Occipital lobe (tissue), 2 donors: ENCODE results near the gene PCDHA10. TPM values are rescaled to one million over a fixed set of nuclear protein-coding genes. Genes with fewer than 3 reads are reported as not detected.
"Not testable (repeated sequence)": the region's sequence is repeated elsewhere in the genome, so short reads cannot be mapped to it uniquely, and the experiment has no call there.

ENCODE experiments used
- DNase-seq: peaks from one replicate; lab custom pipeline; 2025; lab: John Stamatoyannopoulos, UW
- total RNA-seq: library from RNA; depleted of rRNA; stranded (reverse); fragments of >200 nt; gene quantifications from one replicate; pipeline ENCODE4 v1.2.3, GENCODE V29; 2014

PCDHA10 gene
- total RNA-seq, 1 donor from 2014 or later, result 20.3 TPM

GRCh38 chr5:140842798-140843733, 12.6 kb upstream of the PCDHA10 start:
- DNase-seq, result no peak

- not testable (repeated sequence) for DNase-seq
Observed at GRCh38 chr5:140848139-140849102, 7.3 kb upstream of the PCDHA10 start, which contains the start of gene PCDHA9. PCDHA9 (plus strand) TSS chr5:140848382; CDS start chr5:140848496, 114 bp downstream.

- DNase-seq, result not testable (repeated sequence)
Observed at GRCh38 chr5:140849831-140850634, 5.7 kb upstream of the PCDHA10 start.

GRCh38 chr5:140857177-140857986, 1.7 kb downstream of the PCDHA10 start:
- DNase-seq, result no peak

GRCh38 chr5:140857987-140858240, 2.2 kb downstream of the PCDHA10 start:
- no peak for DNase-seq

GRCh38 chr5:140862441-140863295, 7.0 kb downstream of the PCDHA10 start:
- DNase-seq, result no peak

- no peak for DNase-seq
Observed at GRCh38 chr5:140868721-140869554, 13.2 kb downstream of the PCDHA10 start, which contains the start of gene PCDHA11. PCDHA11 (plus strand) TSS chr5:140868957; CDS start chr5:140869104, 147 bp downstream.

- no peak for DNase-seq
Observed at GRCh38 chr5:140869555-140869886, 13.8 kb downstream of the PCDHA10 start.

GRCh38 chr5:140870221-140871201, 14.8 kb downstream of the PCDHA10 start:
- no peak for DNase-seq

GRCh38 chr5:140875085-140876065, 19.7 kb downstream of the PCDHA10 start, which contains the start of gene PCDHA12:
PCDHA12 (plus strand) TSS chr5:140875308; CDS start chr5:140875473, 165 bp downstream.
- no peak for DNase-seq

GRCh38 chr5:140876541-140877261, 21.0 kb downstream of the PCDHA10 start:
- not testable (repeated sequence) for DNase-seq

GRCh38 chr5:140877262-140877581, 21.5 kb downstream of the PCDHA10 start:
- no peak for DNase-seq

GRCh38 chr5:140881889-140882590, 26.3 kb downstream of the PCDHA10 start, which contains the start of gene PCDHA13:
PCDHA13 (plus strand) TSS chr5:140882124; CDS start chr5:140882269, 145 bp downstream.
- no peak for DNase-seq

GRCh38 chr5:140882591-140882899, 26.8 kb downstream of the PCDHA10 start:
- DNase-seq, result no peak

- DNase-seq, result no peak
Observed at GRCh38 chr5:140883373-140883772, 27.7 kb downstream of the PCDHA10 start.
